ENCODE data around the gene LIG4. TPM values are rescaled to one million over a fixed set of nuclear protein-coding genes. Genes with fewer than 3 reads are reported as not detected.

LIG4 gene
- total RNA-seq: 5.1 and 8.2 TPM in 2 replicates

GRCh38 chr13:108215436-108215835 lies at the start of gene LIG4:
Gene LIG4 (minus strand): TSS chr13:108215536. CDS start chr13:108211268, 4,268 bp downstream.

GRCh38 chr13:108218044-108218974 lies 3.0 kb upstream of the LIG4 start, which contains the start of gene ABHD13:
Gene ABHD13 (plus strand): TSS chr13:108218392. CDS start chr13:108229219, 10,827 bp downstream.

Other genes starting within 250 kb of the LIG4 start
- gene ABHD13, start 2.9 kb upstream of the LIG4 start, total RNA-seq: 3.7 and 5.7 TPM in 2 replicates
- gene TNFSF13B, start 54.2 kb upstream of the LIG4 start, total RNA-seq: 1.2 and 3.3 TPM in 2 replicates